Activated naive CD8-positive, alpha-beta T cell treated with anti-CD3 and anti-CD28 coated beads for 36 hours (primary cell): ENCODE results near the gene DNAJC1. TPM values are rescaled to one million over a fixed set of nuclear protein-coding genes. Genes with fewer than 3 reads are reported as not detected.
"Not testable (repeated sequence)": the region's sequence is repeated elsewhere in the genome, so short reads cannot be mapped to it uniquely, and the experiment has no call there.

Experiments used
- DNase-seq: peaks from one replicate; pipeline ENCODE4 v3.0.0; 2021
- H3K27ac Mint-ChIP-seq: one replicate; pipeline ENCODE4 v1.8.0; 2022; ENCODE audit warnings: mild to moderate bottlenecking, moderate library complexity, mixed read lengths
- H3K27me3 Mint-ChIP-seq: one replicate; pipeline ENCODE4 v1.8.0; 2022; ENCODE audit warnings: mild to moderate bottlenecking, mixed read lengths
- H3K36me3 Mint-ChIP-seq: one replicate; pipeline ENCODE4 v1.8.0; 2021; ENCODE audit warnings: mild to moderate bottlenecking, mixed read lengths
- H3K4me1 Mint-ChIP-seq: one replicate; pipeline ENCODE4 v1.8.0; 2021; ENCODE audit warnings: mixed read lengths
- H3K4me3 Mint-ChIP-seq: one replicate; pipeline ENCODE4 v1.8.0; 2022; ENCODE audit warnings: mild to moderate bottlenecking, moderate library complexity, mixed read lengths
- H3K9me3 Mint-ChIP-seq: one replicate; pipeline ENCODE4 v1.8.0; 2022; ENCODE audit warnings: mixed read lengths
- total RNA-seq, 2 experiments: library from RNA; stranded (reverse); gene quantifications; one replicate each; pipeline ENCODE4 v1.2.3, GENCODE V29; 2021

The DNAJC1 gene
- total RNA-seq, 2 experiments from 2014 or later = 25.0 to 26.9 TPM

- peaks cover 21% of the 10 kb centered on the region for H3K4me1 Mint-ChIP-seq
- peaks cover 23% of the 10 kb centered on the region for H3K36me3 Mint-ChIP-seq
- no peak overlapping the region for H3K27ac Mint-ChIP-seq
- DNase-seq = no peak
- H3K27me3 Mint-ChIP-seq = no peaks in the 10 kb centered on the region
- H3K9me3 Mint-ChIP-seq = no peaks in the 10 kb centered on the region
- H3K4me3 Mint-ChIP-seq = no peak overlapping the region
These were observed 281.3 kb downstream of the DNAJC1 start for GRCh38 chr10:21722209-21722608.

- no peak for DNase-seq
- no peaks in the 10 kb centered on the region for H3K27me3 Mint-ChIP-seq
- H3K9me3 Mint-ChIP-seq = no peaks in the 10 kb centered on the region
- no peak overlapping the region for H3K4me3 Mint-ChIP-seq
- H3K27ac Mint-ChIP-seq = no peak overlapping the region
- peaks cover 19% of the 10 kb centered on the region for H3K4me1 Mint-ChIP-seq
- H3K36me3 Mint-ChIP-seq = peaks cover 19% of the 10 kb centered on the region
These were observed 282.4 kb downstream of the DNAJC1 start for GRCh38 chr10:21721000-21721665.

- Mint-ChIP-seq H3K9me3 (no peaks in the 10 kb centered on the region), H3K4me3 (no peak overlapping the region), H3K27ac (peak overlapping the region; percentile 51), H3K27me3 (no peaks in the 10 kb centered on the region), H3K36me3 (peaks cover 23% of the 10 kb centered on the region), H3K4me1 (peaks cover 19% of the 10 kb centered on the region)
- DNase-seq = no peak
These were observed 283.4 kb downstream of the DNAJC1 start for GRCh38 chr10:21720090-21720489.

- peaks cover 14% of the 10 kb centered on the region for H3K4me1 Mint-ChIP-seq
- no peak overlapping the region for H3K4me3 Mint-ChIP-seq
- H3K36me3 Mint-ChIP-seq = peaks cover 26% of the 10 kb centered on the region
- H3K27ac Mint-ChIP-seq = no peak overlapping the region
- no peak for DNase-seq
- H3K9me3 Mint-ChIP-seq = no peaks in the 10 kb centered on the region
- H3K27me3 Mint-ChIP-seq = no peaks in the 10 kb centered on the region
These were observed 284.0 kb downstream of the DNAJC1 start for GRCh38 chr10:21719502-21719901.

GRCh38 chr10:21717437-21718054 lies 286.0 kb downstream of the DNAJC1 start:
- H3K4me3 Mint-ChIP-seq, H3K27ac Mint-ChIP-seq, H3K9me3 Mint-ChIP-seq, H3K27me3 Mint-ChIP-seq, DNase-seq, H3K4me1 Mint-ChIP-seq: not testable (repeated sequence)
- H3K36me3 Mint-ChIP-seq = peaks cover 34% of the 10 kb centered on the region

- no peak for DNase-seq
- H3K36me3 Mint-ChIP-seq = peaks cover 33% of the 10 kb centered on the region
- no peak overlapping the region for H3K4me3 Mint-ChIP-seq
- H3K4me1 Mint-ChIP-seq = peaks cover 10% of the 10 kb centered on the region
- no peak overlapping the region for H3K27ac Mint-ChIP-seq
- H3K9me3 Mint-ChIP-seq = no peaks in the 10 kb centered on the region
- no peaks in the 10 kb centered on the region for H3K27me3 Mint-ChIP-seq
These were observed 287.9 kb downstream of the DNAJC1 start for GRCh38 chr10:21715531-21716195.

- H3K27me3 Mint-ChIP-seq = no peaks in the 10 kb centered on the region
- peak overlapping the region; percentile 22 for H3K27ac Mint-ChIP-seq
- no peak for DNase-seq
- H3K4me1 Mint-ChIP-seq = peaks cover 3% of the 10 kb centered on the region
- H3K36me3 Mint-ChIP-seq = peaks cover 38% of the 10 kb centered on the region
- H3K9me3 Mint-ChIP-seq = no peaks in the 10 kb centered on the region
- no peak overlapping the region for H3K4me3 Mint-ChIP-seq
These were observed 290.6 kb downstream of the DNAJC1 start for GRCh38 chr10:21712975-21713374.

GRCh38 chr10:21707498-21707897 lies 296.0 kb downstream of the DNAJC1 start:
- Mint-ChIP-seq H3K36me3 (peaks cover 40% of the 10 kb centered on the region), H3K4me3 (no peak overlapping the region), H3K27ac (no peak overlapping the region), H3K9me3 (no peaks in the 10 kb centered on the region), H3K27me3 (no peaks in the 10 kb centered on the region), H3K4me1 (peaks cover 29% of the 10 kb centered on the region)
- no peak for DNase-seq

Other genes starting within 250 kb of the DNAJC1 start
- not detected for gene EBLN1, start 214.3 kb upstream of the DNAJC1 start, total RNA-seq